Measurements from ENCODE around the gene ERF.

GRCh38 chr19:42270346-42271044, 15.6 kb upstream of the ERF start:
- TF ChIP-seq, protein P1, sequence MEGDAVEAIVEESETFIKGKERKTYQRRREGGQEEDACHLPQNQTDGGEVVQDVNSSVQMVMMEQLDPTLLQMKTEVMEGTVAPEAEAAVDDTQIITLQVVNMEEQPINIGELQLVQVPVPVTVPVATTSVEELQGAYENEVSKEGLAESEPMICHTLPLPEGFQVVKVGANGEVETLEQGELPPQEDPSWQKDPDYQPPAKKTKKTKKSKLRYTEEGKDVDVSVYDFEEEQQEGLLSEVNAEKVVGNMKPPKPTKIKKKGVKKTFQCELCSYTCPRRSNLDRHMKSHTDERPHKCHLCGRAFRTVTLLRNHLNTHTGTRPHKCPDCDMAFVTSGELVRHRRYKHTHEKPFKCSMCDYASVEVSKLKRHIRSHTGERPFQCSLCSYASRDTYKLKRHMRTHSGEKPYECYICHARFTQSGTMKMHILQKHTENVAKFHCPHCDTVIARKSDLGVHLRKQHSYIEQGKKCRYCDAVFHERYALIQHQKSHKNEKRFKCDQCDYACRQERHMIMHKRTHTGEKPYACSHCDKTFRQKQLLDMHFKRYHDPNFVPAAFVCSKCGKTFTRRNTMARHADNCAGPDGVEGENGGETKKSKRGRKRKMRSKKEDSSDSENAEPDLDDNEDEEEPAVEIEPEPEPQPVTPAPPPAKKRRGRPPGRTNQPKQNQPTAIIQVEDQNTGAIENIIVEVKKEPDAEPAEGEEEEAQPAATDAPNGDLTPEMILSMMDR (IDR thresholded peaks at IDR 0.05; ENCODE audit: poor library complexity, severe bottlenecking) = no peak
- TF ChIP-seq POLR2AphosphoS5 (IDR thresholded peaks at IDR 0.05) (no peak), EP300 (conservative IDR thresholded peaks at IDR 0.05; ENCODE audit: poor library complexity, severe bottlenecking) (no peak), EZH2 (IDR thresholded peaks at IDR 0.05; ENCODE audit: borderline replicate concordance, insufficient read depth, low read length, poor library complexity, severe bottlenecking) (no peak), TAF1 (IDR thresholded peaks at IDR 0.05; ENCODE audit: low read depth) (no peak), RAD21 (conservative IDR thresholded peaks at IDR 0.05) (no peak)
